ENCODE measurements around the gene SLC6A3. TPM values are rescaled to one million over a fixed set of nuclear protein-coding genes. Genes with fewer than 3 reads are reported as not detected.
A peak's percentile ranks its signal among the peaks of the same experiment; 100 is the strongest.

Gene SLC6A3
- total RNA-seq, 2 donors from 2014 or later, result 0.10 to 0.19 TPM

DNA sequence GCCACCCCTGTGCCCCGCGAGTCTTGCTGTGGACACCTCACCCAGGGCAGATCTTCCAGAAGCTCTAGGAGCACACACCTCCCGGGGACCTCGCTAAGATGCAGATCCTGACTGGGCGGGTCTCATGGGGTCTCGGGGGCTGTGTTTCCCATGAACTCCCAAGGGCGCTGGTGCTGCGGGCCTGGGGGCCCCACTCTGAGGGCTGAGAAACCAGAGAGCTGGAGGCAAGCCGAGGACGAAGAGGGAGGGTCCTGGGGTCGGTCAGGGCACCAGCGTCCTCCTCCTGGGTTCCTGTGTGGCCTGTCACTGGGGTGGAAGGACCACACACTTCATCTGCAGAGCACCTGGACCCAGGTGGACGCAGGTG, 30.2 kb downstream of the SLC6A3 start:
- peak; percentile 69 for DNase-seq (ENCODE audit: low spot score)
- intact Hi-C loops (cut with DNase I), result no loop called here

DNA sequence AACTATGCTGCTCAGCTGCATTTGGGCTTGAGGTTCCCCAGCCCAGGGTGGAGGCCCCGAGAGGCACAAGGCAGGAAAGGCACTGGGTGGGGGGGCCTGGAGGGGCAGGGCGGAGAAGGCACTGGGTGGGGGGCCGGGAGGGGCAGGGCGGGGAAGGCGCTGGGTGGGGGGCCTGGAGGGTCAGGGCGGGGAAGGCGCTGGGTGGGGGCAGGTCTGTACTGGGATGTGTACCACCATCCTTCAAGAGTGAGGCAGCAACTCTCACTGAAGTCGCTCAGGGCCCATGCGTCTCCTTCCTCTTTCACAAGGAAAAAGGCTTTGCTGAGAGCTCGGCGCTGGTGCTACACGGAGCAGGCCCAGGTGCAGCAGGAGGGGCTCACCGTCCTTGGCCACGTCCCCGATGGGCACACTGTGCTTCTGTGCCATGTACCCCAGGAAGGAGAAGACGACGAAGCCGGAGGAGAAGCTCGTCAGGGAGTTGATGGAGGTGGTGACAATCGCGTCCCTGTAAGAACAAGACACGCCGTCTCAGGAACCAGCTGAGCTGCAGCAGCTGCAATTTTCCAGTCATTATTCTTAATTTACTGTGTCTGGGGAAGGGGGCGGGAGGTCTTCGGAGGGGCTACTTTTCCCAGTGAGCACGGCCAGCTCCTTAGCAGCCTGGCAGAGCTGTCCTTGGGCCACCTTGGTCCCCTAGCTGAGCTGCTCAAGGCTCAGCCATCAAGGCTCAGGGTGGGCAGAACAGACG, 30.8 kb downstream of the SLC6A3 start:
- intact Hi-C loops (cut with DNase I), result no loop called here
- DNase-seq (ENCODE audit: low spot score), result peak; percentile 72

DNA sequence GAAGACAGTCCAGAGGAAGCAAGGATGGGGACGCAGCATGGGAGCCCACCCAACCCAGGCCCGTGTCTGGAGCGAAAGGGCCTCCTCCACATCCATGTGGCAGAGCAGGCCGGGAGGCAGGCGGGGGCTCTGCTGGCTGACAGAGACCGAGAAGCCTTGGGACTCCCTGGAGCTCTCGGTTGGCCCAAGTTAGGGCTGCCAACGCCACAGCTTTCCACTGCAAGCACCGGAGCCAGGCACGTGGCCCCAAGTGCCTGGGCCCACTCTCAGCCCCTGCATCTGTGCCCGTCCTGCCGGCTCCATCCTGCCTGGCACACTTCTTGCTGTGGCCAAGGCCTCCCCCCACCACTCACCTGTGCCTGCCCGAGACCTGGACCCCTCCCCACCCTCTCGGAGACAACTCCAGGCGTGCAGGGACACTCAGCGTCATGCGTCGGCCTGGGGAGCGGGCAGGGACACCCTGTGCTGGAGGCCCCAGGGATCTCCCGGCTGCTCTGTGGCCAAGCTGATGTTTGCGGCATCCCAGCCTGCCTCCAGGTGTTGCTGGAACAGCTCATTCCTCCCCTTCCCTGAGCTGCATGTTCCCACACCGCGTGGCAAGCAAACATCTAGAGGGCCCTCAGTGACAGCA, 31.5 kb downstream of the SLC6A3 start:
- intact Hi-C loops (cut with DNase I), result no loop called here
- peak; percentile 78 for DNase-seq (ENCODE audit: low spot score)

- peak; percentile 72 for DNase-seq (ENCODE audit: low spot score)
- intact Hi-C loops (cut with DNase I), result no loop called here
Observed at GRCh38 chr5:1413211-1413610, 32.0 kb downstream of the SLC6A3 start.

GRCh38 chr5:1412621-1413020, 32.6 kb downstream of the SLC6A3 start:
- no peak for DNase-seq (ENCODE audit: low spot score)
- intact Hi-C loops (cut with DNase I), result no loop called here

DNA sequence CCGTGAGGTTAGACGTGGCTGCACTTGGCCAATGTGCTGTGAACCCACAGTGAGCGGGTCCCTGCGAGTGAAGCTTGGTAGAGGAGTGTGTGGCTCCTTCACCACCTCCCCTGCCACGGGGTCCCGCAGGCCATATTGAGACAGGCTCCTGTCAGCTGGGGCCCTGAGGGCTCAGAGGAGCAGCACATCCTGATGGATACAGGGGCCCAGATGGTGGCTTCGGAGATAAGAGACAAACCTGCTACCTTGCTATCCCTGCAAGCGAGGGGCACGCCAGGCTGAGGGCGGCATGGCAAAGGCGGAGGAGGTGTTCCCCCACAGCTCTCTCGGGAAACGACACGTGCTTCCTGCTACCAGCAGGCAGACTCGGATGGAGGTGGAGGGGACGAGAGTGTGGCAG, 33.1 kb downstream of the SLC6A3 start:
- DNase-seq (ENCODE audit: low spot score), result peak; percentile 67

GRCh38 chr5:1411099-1411498, 34.1 kb downstream of the SLC6A3 start:
- intact Hi-C loops (cut with DNase I), result no loop called here
- DNase-seq (ENCODE audit: low spot score), result peak; percentile 70

More for the DNA sequence above, 33.1 kb downstream of the SLC6A3 start:
- intact Hi-C loops (cut with DNase I), result no loop called here

DNA sequence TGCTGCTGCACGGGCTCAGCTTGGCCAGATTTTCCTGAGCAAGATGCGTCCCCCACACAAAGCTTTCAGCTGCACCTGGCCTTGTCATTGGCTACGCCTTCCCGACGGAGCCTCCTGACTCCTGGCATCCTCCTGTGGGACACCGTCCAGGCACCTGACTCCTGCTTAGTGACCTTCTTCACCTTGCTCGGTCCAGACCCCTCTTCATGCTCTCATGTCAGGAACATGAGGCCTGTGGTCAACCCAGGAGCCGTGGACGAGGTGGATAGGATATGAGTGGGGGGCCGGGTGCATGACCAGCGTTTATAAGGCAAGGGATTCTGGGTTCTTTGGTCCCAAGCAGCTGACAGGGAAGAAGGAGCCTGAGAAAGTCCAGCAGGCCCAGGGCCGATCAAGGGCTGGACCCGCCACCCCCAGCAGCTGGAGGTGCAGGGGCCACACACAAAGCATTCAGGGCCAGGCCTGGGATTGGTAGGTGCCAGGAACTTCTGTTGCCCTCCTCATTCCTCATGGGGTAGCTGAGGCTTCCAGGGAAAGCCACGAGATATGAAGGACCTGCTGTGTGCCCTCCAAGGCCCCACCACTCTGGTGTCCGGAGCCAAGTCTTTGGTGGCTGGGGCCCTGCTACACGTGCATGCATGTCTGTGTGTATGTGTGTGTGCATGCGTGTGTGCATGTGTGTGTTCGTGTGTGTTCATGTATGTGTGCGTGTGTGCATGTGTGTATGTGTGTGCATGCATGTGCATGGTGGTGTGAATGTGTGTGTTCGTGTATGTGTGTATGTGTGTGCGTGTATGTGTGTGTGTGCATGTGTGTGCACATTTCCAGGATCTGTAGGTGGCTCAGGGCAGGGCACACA, 34.9 kb downstream of the SLC6A3 start:
- intact Hi-C loops (cut with DNase I), result no loop called here
- DNase-seq (ENCODE audit: low spot score), result peak; percentile 62

DNA sequence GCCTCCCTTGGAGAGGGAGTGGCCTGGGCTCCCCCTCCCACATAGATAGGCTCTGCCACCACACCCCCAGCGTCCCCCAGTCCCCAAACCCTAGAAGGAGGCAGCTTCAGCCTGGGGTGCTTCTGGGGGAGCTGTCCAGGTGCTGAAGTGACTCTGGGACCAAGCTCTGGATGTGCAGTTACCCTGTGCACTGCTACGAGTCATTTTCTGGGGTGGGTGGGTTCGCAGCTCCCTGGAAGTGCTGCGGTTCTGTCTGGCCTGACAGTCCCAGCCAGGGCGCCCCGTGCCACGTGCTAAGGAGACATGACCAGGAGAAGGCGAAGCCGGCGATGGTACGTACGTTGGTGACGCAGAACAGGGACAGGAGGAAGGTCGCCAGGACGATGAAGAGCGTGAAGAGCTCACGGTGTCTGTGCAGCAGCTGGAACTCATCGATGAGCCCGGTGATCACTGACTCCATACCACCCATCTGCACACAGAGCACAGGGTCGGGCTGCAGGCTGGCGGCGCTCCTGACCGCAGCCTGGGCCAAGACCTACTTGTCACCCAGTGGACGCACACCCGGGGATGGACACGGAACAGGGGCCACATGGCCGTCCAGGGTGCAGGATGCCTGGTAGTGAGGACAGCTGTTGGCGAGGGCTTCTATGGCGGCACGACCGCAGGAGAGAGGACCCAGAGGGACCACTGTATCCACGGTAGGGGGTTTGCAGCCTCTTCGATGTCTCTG, 35.7 kb downstream of the SLC6A3 start:
- DNase-seq (ENCODE audit: low spot score), result peak; percentile 75
- intact Hi-C loops (cut with DNase I), result no loop called here

GRCh38 chr5:1406681-1407640, 38.3 kb downstream of the SLC6A3 start:
- intact Hi-C loops (cut with DNase I), result no loop called here
- peak; percentile 73 for DNase-seq (ENCODE audit: low spot score)

- DNase-seq (ENCODE audit: low spot score), result peak; percentile 75
- intact Hi-C loops (cut with DNase I), result no loop called here
Observed at GRCh38 chr5:1405539-1406530, 39.4 kb downstream of the SLC6A3 start.

DNA sequence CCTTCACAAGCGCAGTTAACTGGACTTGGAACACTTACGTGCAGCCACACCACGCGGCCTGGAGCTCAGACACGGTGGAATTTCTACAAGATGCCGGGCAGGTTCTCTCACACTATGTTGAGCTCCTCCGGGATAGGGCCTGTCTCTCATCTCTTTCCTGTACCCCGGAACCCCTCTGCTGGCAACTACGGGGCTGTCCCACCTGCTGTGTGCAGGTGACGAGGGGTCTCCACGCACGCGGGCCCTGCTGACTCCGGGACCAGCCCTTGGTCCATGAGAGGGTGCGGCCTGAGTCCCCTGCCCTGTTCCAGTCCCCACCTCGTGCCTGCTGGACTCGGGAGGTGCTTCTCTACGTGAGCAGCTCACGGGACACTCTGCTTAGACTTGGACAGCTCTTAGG, 40.1 kb downstream of the SLC6A3 start:
- intact Hi-C loops (cut with DNase I), result no loop called here
- peak; percentile 74 for DNase-seq (ENCODE audit: low spot score)

- intact Hi-C loops (cut with DNase I), result no loop called here
Observed at GRCh38 chr5:1404062-1404461, 41.2 kb downstream of the SLC6A3 start.

GRCh38 chr5:1402611-1403255, 42.5 kb downstream of the SLC6A3 start:
- DNase-seq (ENCODE audit: low spot score), result peak; percentile 56
- intact Hi-C loops (cut with DNase I), result no loop called here

More at GRCh38 chr5:1404062-1404461, 41.2 kb downstream of the SLC6A3 start:
- peak; percentile 58 for DNase-seq (ENCODE audit: low spot score)

DNA sequence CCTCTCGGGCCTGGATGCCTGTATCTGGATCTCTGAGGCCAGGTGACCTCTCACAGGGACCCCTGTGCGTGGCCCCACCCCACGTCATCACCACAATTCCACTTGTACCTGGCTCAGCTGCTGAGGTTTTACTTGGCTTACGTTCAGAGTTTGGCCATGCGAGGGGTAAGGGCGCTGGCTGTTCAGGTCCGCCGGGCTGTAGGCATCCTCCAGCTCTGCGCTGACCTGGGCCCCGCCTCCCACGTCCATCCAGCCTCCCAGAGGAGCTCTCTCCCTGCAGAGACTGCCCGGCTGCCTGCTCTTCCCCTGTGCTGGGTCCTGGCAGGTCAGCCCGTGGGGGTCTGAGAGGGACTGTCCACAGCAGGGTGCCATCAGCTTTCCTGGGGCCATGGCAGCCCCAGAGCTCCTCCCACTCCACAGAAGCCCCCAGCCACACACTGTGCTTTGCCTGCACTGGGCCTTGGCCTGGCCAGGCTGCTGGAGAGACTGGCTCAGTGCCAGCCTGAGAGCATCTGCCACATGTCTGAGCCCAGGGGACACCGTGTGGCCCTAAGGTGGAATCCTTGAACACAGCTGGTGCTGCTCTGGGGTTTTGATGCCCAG, 43.6 kb downstream of the SLC6A3 start:
- intact Hi-C loops (cut with DNase I), result no loop called here
- no peak for DNase-seq (ENCODE audit: low spot score)

GRCh38 chr5:1400936-1401335, 44.3 kb downstream of the SLC6A3 start:
- intact Hi-C loops (cut with DNase I), result no loop called here
- no peak for DNase-seq (ENCODE audit: low spot score)

Measured in posterior vena cava (tissue), 2 donors.